ENCODE measurements around the gene CD22. TPM values are rescaled to one million over a fixed set of nuclear protein-coding genes. Genes with fewer than 3 reads are reported as not detected.

The CD22 gene
- polyA plus RNA-seq, 12 donors: 0.34 to 7.6 (median 0.60) TPM; not detected in 2

DNA sequence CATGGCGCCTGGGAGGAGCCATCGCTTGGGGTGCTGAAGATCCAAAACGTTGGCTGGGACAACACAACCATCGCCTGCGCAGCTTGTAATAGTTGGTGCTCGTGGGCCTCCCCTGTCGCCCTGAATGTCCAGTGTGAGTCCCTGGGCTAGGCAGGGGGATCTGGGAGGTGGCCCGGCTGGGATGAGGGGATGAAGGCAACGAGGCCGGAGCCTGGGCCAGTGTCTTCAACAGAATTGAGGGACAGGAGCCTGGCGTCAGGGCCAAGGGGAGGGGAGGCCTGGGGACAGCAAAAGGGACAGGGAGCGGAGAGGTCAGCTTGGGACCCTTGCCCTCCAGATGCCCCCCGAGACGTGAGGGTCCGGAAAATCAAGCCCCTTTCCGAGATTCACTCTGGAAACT lies 12.0 kb downstream of the CD22 start:
- no peak for DNase-seq

DNA sequence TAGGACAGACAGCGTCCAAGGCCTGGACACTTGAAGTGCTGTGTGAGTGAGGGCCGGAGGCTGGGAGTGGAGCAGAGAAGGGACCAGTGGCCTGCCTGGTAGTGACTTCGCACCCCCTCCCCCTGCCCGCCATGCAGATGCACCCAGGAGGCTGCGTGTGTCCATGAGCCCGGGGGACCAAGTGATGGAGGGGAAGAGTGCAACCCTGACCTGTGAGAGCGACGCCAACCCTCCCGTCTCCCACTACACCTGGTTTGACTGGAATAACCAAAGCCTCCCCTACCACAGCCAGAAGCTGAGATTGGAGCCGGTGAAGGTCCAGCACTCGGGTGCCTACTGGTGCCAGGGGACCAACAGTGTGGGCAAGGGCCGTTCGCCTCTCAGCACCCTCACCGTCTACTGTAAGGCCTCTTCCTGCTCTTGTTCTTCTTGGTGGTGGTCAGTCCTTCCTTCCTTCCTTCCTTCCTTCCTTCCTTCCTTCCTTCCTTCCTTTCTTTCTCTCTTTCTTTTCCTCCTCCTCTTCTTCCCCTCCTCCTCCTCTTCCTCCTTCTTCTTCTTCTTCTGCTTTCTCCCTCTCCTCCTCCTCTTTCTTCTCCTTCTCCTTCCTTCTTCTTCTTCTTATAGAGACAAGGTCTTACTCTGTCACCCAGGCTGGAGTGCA lies 12.7 kb downstream of the CD22 start:
- DNase-seq: no peak

DNA sequence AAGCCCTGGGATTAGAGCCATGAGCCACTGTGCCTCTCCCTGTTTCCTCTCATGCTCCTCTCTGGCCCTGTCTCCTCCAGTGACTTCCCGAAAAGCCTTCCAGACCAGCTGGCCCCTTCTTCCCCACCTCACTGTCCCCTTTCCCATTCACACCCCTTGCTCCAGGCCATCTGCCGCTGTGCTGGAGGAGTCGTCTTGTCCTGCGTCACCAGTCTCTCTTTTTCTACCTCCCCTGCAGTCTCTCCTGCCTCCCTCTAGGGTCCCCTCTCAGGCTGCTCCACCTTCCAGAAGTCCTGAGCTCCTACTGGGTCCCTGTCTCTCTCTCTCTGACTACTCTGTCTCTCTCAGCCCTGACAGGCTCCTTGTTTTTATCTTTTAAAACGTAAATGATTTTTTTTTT lies 13.4 kb downstream of the CD22 start:
- DNase-seq: no peak

DNA sequence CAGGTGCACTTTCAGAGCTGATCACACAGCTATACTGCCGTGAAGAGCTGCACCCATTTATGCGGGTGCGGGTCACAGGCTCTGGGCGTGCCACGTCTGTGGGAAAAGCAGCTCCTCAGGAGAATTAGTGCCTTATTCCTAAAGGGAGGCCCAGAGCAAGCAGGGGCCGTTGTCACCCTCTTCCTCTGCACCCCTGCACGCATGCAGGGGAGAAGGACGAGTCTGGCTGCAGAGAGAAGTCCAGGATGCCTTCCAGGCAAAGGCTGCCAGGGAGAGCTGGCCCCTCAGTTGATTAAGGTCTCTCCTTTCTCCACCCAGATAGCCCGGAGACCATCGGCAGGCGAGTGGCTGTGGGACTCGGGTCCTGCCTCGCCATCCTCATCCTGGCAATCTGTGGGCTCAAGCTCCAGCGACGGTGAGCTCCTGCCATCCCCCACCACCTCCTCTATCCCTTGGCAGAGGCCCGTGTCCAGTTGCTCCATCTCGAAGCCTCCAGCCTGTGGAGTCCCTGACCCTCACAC lies 15.6 kb downstream of the CD22 start:
- DNase-seq: no peak

DNA sequence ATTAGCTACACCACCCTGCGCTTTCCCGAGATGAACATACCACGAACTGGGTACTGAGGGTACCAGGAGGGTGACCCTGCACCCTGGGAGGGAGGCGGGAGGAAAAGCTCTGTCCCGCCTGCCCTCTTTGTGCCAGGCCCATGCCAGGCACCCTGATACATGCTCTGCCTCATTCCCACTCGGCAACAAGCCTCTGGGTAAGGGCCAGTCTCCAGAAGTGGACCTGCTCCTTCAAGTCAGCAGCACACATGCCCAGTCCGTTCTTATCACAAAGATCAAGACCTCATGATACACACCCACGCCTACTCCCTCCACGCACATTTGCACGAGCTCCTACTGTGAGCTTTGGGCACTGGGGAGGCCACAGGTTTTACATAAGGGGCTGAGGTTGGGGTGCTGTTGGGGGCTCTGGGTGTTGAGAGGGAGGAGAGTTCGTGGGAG lies 16.7 kb downstream of the CD22 start:
- no peak for DNase-seq

DNA sequence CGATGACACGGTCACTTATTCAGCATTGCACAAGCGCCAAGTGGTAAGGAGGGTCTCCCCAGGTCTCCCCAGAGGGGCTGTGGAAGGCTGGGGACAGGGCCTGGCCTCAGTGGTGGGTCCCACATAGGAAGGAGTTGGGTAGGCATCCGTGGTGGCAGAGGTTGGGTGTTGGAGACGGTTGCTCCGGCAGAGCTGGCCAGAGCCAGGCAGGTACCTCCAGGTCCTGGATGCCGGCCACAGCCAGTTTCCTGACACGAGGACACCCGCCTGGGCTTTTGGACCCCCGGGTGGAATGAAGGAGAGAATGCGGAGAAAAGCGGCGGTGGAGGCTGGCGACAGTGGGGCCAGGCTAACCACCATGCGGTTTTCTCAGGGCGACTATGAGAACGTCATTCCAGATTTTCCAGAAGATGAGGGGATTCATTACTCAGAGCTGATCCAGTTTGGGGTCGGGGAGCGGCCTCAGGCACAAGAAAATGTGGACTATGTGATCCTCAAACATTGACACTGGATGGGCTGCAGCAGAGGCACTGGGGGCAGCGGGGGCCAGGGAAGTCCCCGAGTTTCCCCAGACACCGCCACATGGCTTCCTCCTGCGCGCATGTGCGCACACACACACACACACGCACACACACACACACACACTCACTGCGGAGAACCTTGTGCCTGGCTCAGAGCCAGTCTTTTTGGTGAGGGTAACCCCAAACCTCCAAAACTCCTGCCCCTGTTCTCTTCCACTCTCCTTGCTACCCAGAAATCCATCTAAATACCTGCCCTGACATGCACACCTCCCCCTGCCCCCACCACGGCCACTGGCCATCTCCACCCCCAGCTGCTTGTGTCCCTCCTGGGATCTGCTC lies 17.4 kb downstream of the CD22 start:
- DNase-seq: no peak

DNA sequence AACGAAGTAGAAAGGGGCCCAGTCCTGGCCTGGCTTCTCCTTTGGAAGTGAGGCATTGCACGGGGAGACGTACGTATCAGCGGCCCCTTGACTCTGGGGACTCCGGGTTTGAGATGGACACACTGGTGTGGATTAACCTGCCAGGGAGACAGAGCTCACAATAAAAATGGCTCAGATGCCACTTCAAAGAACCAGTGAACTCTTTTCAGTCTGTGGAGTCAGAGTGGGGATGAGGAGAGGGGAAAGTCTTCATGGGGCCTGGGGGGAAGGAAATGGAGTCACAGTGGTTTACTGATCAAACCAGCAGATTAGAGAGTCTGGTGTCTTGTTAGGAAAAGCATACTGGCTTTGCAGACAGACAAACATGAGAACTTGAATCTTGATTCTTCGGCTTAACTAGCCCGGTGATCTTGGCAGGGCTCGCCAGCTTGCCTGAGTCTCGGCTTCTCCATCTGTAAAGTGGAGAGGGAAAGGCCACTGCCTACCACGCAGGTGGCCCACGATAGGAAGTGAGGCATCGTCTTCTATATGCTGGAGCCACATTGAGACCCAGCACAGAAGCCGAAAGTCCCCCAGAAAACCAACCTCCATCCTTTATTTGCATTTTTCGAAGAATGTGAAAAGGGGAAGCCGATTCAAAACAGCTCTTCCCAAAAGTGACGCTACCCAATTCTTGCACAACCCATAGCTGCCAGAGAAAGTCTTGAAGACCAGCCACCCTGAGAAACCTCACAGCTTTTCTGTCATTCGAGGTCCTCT lies 18.4 kb downstream of the CD22 start, which contains the start of gene FFAR1:
Gene FFAR1 (plus strand): TSS at position 732 of the 759 bp plus-strand sequence. CDS start 3,650 bp downstream, outside the sequence.
- DNase-seq: no peak

DNA sequence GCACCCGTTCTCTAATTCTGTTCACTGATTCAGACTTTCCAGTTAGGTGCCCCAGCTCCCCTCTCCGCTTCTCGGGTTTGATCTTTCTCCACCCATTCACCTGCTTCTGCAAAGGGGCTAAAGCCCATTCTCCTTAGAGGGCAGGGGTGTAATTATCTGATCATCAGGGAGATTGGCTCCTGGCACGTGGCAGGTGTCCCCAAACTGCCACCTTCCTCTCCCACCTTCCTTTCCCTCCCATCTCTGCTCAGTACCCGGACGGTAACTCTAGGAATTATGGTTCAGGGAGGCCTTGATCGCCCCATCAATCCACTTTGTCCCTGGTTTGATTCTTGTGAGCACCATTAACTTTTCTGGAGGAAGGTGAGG lies 18.9 kb downstream of the CD22 start:
- no peak for DNase-seq

DNA sequence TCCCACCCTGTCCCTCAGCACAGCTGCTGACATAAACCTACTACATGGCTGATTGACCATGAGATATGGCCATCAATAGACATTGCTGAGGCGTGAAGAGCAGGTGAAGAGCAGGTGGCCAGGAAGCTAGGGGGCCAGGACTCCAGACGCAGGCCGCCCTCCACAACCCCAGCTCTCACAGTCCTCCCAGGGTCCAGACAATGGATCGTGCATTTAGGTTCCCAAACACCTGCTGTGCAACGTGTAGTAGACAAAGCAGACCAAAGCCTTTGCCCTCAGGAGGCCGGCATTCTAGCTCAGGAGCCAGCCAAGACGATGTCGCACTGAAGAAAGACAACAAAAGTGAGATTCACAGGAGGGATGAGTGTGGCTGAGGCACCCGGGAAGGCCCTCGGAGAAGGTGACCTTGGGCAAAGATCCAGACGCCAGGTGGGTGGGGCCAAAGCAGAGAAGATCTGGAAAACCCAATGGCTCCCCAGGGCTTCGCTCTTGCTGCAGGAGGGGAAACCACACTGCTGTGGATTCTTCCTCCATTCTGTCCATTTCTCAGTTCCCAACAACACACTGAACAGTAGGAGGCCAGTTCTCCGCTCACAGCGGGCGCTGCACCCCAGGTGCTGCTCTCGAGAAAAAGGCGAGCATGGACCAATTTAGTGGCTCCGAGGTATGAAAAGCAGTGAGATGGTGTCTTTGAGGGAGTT lies 20.1 kb downstream of the CD22 start:
- DNase-seq: no peak

DNA sequence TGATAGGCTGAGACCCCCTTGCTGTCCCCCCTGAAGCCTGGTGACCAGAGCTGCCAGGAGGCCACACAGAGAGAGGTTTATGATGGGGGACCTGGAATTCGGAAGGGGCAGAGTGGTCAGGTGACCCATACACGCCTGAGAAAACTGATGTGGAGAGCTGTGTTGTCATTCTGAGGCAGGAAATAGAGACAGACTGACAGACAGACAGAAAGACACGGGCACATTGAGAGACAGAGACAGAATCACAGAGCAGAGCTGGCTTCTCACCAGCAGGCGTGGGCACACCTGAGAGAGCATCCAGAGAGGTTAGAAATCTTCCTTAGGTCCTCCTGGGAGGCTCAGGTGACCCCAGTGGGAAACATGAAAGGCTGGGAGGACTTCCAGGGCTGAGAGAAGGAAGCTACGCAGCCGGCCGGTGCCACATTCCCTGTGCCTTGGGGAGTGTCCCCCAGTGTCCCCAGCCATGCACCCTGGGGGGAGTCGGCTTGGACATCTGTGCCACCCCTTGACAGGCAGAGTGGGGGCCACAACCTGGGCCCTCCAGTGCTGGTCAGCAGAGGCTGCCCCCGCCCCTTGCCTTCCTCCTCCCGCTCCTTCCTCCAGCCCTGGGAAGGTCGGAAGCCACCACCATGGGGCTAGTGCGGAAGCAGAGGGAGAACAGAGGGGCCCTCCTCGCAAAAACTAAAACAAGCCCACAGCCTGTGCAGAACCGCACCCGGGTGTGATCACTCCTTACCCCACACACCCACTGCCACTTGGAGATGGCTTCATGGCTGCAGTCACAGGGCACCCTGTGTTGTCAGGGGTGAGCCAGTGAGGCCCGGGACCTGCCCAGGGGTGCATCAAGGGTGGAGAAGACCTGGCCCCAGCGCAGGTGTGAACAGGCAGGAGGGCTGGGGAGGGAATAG lies 20.9 kb downstream of the CD22 start:
- DNase-seq: no peak

DNA sequence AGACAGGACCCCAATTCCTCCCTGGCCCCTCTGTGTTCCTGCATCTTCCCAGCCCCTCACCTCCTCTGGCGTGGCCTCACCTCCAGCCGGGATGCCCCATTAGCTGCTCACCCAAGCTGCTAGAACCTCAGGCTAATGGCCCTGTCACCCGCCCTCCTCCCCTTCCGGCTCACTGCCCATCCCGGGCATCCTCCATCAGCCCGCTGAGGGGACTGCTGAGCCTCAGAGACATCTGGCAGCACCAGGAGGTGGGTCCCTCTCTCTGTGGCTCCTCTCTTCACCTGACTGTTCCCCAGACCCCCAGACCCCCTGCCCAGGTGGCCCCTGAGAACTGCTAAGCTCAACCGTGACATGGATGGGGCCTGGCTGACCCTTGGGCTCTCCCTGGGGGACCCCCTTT lies 21.6 kb downstream of the CD22 start:
- no peak for DNase-seq

DNA sequence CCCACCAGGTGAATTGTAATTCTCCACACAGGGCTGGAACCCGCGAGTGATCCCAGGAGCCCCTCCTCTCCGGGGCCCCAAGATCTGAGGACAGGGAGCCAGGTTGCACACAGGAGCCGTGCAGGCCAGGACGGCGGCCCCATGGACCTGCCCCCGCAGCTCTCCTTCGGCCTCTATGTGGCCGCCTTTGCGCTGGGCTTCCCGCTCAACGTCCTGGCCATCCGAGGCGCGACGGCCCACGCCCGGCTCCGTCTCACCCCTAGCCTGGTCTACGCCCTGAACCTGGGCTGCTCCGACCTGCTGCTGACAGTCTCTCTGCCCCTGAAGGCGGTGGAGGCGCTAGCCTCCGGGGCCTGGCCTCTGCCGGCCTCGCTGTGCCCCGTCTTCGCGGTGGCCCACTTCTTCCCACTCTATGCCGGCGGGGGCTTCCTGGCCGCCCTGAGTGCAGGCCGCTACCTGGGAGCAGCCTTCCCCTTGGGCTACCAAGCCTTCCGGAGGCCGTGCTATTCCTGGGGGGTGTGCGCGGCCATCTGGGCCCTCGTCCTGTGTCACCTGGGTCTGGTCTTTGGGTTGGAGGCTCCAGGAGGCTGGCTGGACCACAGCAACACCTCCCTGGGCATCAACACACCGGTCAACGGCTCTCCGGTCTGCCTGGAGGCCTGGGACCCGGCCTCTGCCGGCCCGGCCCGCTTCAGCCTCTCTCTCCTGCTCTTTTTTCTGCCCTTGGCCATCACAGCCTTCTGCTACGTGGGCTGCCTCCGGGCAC lies 22.6 kb downstream of the CD22 start:
- no peak for DNase-seq

DNA sequence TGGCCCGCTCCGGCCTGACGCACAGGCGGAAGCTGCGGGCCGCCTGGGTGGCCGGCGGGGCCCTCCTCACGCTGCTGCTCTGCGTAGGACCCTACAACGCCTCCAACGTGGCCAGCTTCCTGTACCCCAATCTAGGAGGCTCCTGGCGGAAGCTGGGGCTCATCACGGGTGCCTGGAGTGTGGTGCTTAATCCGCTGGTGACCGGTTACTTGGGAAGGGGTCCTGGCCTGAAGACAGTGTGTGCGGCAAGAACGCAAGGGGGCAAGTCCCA lies 23.1 kb downstream of the CD22 start:
- no peak for DNase-seq

DNA sequence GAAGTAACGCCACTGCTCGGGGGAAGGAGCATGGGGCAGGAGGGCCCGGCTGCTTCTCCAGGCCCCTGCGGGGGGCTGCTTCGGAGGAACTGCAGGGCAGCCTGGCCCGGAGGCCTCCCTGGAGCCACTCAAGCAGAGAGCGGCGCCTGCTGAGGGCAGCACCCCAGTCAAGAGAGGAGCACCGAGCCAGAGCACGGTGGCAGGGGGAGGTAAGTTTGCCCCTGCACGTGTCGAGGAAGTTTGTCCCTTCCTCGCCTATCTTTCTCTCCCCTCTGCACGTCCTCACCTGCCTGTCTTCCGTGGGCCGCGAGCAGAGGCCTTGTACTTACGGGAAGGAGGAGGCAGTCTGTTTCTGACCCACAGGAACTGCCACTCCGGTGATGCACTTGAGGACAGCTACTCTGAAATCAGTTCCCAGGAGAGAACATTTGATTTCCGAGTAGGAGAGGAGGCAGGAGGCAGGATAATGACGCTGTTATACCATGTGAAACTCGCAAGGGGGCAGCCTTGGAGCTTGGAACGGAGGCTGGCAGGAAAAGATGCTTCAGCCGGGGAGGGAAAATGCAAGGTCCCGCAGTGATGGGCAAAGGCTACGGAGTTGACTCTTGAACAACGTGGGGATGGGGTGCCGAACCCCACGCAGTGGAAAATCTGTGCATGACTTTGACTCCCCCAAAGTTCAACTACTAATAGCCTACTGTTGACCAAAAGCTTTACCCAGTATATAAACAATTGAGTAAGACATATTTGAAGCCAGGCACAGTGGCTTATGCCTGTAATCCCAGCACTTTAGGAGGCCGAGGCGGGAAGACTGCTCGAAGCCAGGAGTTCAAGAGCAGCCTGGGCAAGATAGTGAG lies 23.7 kb downstream of the CD22 start:
- peak; percentile 66 for DNase-seq

DNA sequence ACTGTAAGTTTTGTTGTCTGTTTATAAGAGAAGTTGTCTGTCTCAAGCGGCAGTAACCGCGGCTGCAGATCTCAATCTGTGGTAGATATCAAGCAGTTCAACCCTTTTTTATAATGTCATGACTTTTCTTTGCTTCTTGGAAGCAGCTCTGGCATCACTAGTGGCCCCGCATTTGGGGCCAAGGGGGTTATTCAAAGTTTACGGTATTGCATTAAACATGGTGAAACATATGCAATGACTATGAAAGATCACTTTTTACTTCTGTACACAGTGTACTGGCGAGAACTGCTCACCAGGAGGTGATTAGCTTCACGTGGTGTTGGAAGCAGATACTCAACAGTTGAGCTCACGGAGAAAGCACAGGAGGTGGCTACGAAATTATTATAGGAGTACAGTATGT lies 24.6 kb downstream of the CD22 start:
- no peak for DNase-seq

DNA sequence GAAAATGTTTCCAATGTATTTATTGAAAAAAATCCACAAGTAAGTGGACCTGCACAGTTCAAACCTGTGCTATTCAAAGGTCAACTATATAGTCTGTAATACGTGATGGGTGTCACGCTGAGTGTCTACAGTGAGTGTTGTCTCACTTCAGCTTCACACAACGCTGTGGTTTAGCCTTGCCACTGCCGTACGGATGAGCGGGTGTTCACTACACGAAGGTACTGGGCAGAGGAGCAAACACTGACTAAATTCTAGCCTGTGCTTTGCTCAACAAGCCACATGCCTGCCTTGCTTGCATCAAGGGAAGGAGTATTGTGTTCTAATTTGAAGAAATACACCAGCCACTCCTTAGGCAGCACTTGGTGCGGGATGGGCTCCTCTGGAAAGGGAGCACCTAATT lies 25.9 kb downstream of the CD22 start:
- DNase-seq: no peak

DNA sequence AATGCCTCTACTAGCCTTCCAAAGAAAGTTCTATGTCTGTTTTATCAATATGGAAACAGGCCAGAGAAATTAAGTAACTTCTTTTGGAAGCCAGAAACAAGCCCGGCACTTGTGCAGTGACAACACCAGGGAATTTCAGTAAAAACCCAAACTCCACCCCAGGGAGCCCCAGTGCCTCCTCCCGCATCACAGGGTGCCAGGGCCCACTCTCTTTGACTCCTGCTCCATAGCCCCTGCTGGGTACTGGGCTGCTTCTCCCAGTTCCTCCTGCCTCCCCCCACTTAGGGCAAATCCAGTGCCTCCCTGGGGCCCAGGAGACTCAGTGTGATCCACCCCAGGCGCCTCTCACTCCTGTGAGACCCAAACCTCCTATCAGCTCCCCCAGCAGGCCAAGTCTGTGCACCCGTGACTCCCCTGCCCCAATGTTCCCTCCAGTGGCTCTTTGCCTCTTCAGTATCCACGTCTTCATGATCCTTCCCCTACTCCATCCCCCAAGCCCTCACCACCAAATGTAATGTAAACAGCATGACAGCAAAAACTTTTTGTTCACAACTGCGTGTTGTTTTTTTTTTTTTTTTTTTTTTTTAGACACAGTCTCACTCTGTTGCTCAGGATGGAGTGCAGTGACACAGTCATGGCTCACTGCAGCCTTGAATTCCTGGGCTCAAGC lies 26.9 kb downstream of the CD22 start:
- DNase-seq: no peak

DNA sequence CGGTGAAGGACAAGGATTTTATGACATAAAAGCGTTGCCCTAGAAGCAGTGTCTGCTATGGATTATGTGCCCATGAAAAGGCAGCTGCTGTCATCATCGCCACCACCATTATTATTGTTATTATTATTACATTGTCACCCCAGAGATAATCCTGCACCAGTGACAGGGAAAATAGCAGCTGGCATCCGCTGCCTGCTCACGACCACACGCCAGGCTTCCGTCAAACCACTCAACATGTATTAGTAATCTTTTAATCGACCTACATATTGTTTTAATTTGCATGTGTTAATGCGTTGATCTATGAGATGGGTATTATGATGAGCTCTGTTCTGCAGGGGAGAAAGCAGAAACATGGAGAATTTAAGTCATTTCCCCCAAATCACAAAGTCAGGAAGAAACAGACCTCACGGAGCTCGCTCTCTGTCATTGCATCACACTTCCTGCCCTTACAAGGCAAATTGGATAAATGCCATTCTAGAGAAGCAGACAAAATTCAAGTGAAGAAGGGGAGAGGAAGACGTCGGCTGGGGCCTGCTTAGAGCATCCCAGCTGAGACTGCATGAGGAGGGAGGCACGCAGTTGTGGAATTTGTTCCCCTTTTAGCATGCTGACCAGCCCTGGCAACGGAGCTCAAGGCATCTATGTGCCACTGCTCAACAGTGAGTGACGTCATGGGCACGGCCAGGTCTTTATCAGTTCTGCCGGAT lies 29.0 kb downstream of the CD22 start, which contains the start of gene FFAR3:
Gene FFAR3 (plus strand): TSS at position 594 of the 707 bp plus-strand sequence. CDS start 431 bp downstream, outside the sequence.
- DNase-seq: no peak
